HT-29 (cell line): ENCODE results near the gene SURF1. TPM values are rescaled to one million over a fixed set of nuclear protein-coding genes. Genes with fewer than 3 reads are reported as not detected.
"Not testable (repeated sequence)": the region's sequence is repeated elsewhere in the genome, so short reads cannot be mapped to it uniquely, and the experiment has no call there.

Experiments used
- DNase-seq: peaks from one replicate; pipeline ENCODE4 v3.0.0-alpha.2; 2015; ENCODE audit warnings: low spot score
- total RNA-seq: library from RNA; depleted of rRNA; stranded (reverse); fragments of >200 nt; shearing (Covaris generic); gene quantifications from 2 replicates; pipeline ENCODE4 v1.2.3, GENCODE V29; 2014

The SURF1 gene
- total RNA-seq, 1 experiment from 2014 or later: 27.7 TPM

GRCh38 chr9:133383438-133383837 is 27.2 kb upstream of the SURF1 start:
- DNase-seq: no peak

- no peak for DNase-seq
Observed at GRCh38 chr9:133382507-133383141, 26.3 kb upstream of the SURF1 start.

- no peak for DNase-seq
Observed at GRCh38 chr9:133380734-133381133, 24.4 kb upstream of the SURF1 start.

GRCh38 chr9:133379153-133380086 is 23.1 kb upstream of the SURF1 start:
- DNase-seq: no peak

GRCh38 chr9:133378408-133378962 is 22.2 kb upstream of the SURF1 start:
- DNase-seq: no peak

GRCh38 chr9:133377721-133378216 is 21.5 kb upstream of the SURF1 start:
- peak; percentile 50 for DNase-seq

- DNase-seq: not testable (repeated sequence)
Observed at GRCh38 chr9:133377280-133377679, 21.0 kb upstream of the SURF1 start.

- peak; percentile 95 for DNase-seq
Observed at GRCh38 chr9:133375724-133376654, 19.7 kb upstream of the SURF1 start, which contains the start of the genes STKLD1 and SURF4. STKLD1 (plus strand) TSS chr9:133376366; CDS start chr9:133376474, 108 bp downstream. SURF4 (minus strand) TSS chr9:133376060; CDS start chr9:133375969, 91 bp downstream.

- DNase-seq: peak; percentile 65
Observed at GRCh38 chr9:133375116-133375723, 18.9 kb upstream of the SURF1 start.

- no peak for DNase-seq
Observed at GRCh38 chr9:133374612-133375115, 18.4 kb upstream of the SURF1 start.

GRCh38 chr9:133372144-133372543 is 15.9 kb upstream of the SURF1 start:
- DNase-seq: no peak

- no peak for DNase-seq
Observed at GRCh38 chr9:133371261-133371711, 15.0 kb upstream of the SURF1 start.

GRCh38 chr9:133370685-133371084 is 14.4 kb upstream of the SURF1 start:
- no peak for DNase-seq

GRCh38 chr9:133369933-133370332 is 13.6 kb upstream of the SURF1 start:
- DNase-seq: no peak

GRCh38 chr9:133369422-133369821 is 13.1 kb upstream of the SURF1 start:
- DNase-seq: no peak

- no peak for DNase-seq
Observed at GRCh38 chr9:133368249-133368881, 12.1 kb upstream of the SURF1 start.

GRCh38 chr9:133367778-133368177 is 11.5 kb upstream of the SURF1 start:
- DNase-seq: no peak

GRCh38 chr9:133367221-133367620 is 10.9 kb upstream of the SURF1 start:
- no peak for DNase-seq

- DNase-seq: no peak
Observed at GRCh38 chr9:133366435-133366834, 10.1 kb upstream of the SURF1 start.
